GM12892 (cell line): ENCODE data around the gene GTF2H1.

Experiments used
- POLR2A ChIP-seq: IDR thresholded peaks from 2 replicates; pipeline ENCODE4 v1.6.1; 2011; ENCODE audit warnings: low read depth, low read length, control low read depth
- POLR2AphosphoS5 ChIP-seq: IDR thresholded peaks from 2 replicates; pipeline ENCODE4 v1.6.1; 2011; ENCODE audit warnings: low read depth, low read length, control low read depth

- TF ChIP-seq POLR2A = peak; percentile 78
- peak; percentile 67 for TF ChIP-seq POLR2AphosphoS5
These were observed 73.6 kb downstream of the GTF2H1 start for GRCh38 chr11:18395735-18396504.
